Body of pancreas (tissue), 4 donors: ENCODE data around the gene PLCB1. TPM values are rescaled to one million over a fixed set of nuclear protein-coding genes. Genes with fewer than 3 reads are reported as not detected.

ENCODE experiments used
- ATAC-seq: fragments of 150-250 bp; one replicate; pipeline ENCODE4 v1.9.1; 2016
- DNase-seq, 4 donors: peaks; one replicate each; pipeline ENCODE4 v3.0.0-alpha.2; 2019
- H3K27ac ChIP-seq, 4 donors: fragments of 200-600 bp; sonication (generic); 1 replicate in 3 of 4; 2 replicates in 1 of 4; pipeline versions ENCODE4 v1.5.1 to v1.6.1; 2016 to 2019; ENCODE audit warnings: mild to moderate bottlenecking in 1 of 4, mixed read lengths in 1 of 4, moderate library complexity in 1 of 4
- H3K27me3 ChIP-seq, 2 donors: fragments of 200-600 bp; sonication (generic); one replicate each; pipeline ENCODE4 v1.6.0; 2016; ENCODE audit warnings: mild to moderate bottlenecking in 1 of 2
- H3K36me3 ChIP-seq, 2 donors: fragments of 200-600 bp; sonication (generic); replicated peaks in 1 of 2; 2 replicates each; pipeline ENCODE4 v1.5.1; 2016; ENCODE audit warnings: low read depth in 2 of 2; ENCODE audit not compliant: insufficient read depth in 1 of 2
- H3K4me1 ChIP-seq: fragments of 200-600 bp; sonication (generic); one replicate; pipeline ENCODE4 v1.6.0; 2016
- H3K4me3 ChIP-seq, 2 donors: fragments of 200-600 bp; sonication (generic); 1 replicate in 1 of 2; 2 replicates in 1 of 2; pipeline ENCODE4 v1.5.1; 2016 to 2019
- H3K9me3 ChIP-seq, 3 donors: fragments of 200-600 bp; sonication (generic); 1 replicate in 2 of 3; 2 replicates in 1 of 3; pipeline ENCODE4 v1.5.1; 2016
- CTCF ChIP-seq, 7 experiments: fragments of 450-650 bp in 4 of 7; fragments of 200-600 bp in 3 of 7; sonication (generic) in 3 of 7; IDR thresholded peaks; one replicate each; pipeline ENCODE4 v1.5.1; 2016 to 2019; ENCODE audit warnings: antibody characterized with exemption in 7 of 7
- POLR2A ChIP-seq, 3 donors: fragments of 450-650 bp; IDR thresholded peaks; one replicate each; pipeline ENCODE4 v1.6.1; 2016; ENCODE audit warnings: antibody characterized with exemption in 3 of 3, mild to moderate bottlenecking in 2 of 3
- WGBS, 2 donors: methylation state at CpG; one replicate each; pipeline ENCODE4 v1.1.5; 2017; 5-methylcytosine and 5-hydroxymethylcytosine counted together
- intact Hi-C: fragments of 100-400 bp; cut with DNase I; formaldehyde crosslinking; loops from one replicate; pipeline ENCODE4 v1.15.1; 2023
- total RNA-seq, 2 donors: library from RNA; depleted of rRNA; stranded (reverse); fragments of >200 nt; gene quantifications; one replicate each; pipeline ENCODE4 v1.1.0, GENCODE V29; 2016

PLCB1 gene
- total RNA-seq, 2 donors from 2014 or later: 32.9 to 46.1 TPM

GRCh38 chr20:8306937-8307336 lies 174.9 kb downstream of the PLCB1 start:
- TF ChIP-seq CTCF (IDR thresholded peaks at IDR 0.05): no peak
- no peak for TF ChIP-seq POLR2A (IDR thresholded peaks at IDR 0.05)
- Histone ChIP-seq H3K4me1 (peaks cover 5% of the 10 kb centered on the region), H3K9me3 (no peaks in the 10 kb centered on the region), H3K27me3 (no peaks in the 10 kb centered on the region), H3K36me3 (no peaks in the 10 kb centered on the region), H3K4me3 (no peak overlapping the region), H3K27ac (no peak overlapping the region)
- DNase-seq (no peak), ATAC-seq (no peak)
- intact Hi-C loops: no loop called here
- 35 to 43% methylated on average over 3 of the region's 3 CpGs for WGBS, 2 donors

GRCh38 chr20:8309634-8310033 lies 177.6 kb downstream of the PLCB1 start:
- no peak for ATAC-seq
- H3K4me1 ChIP-seq: peaks cover 5% of the 10 kb centered on the region
- TF ChIP-seq POLR2A (IDR thresholded peaks at IDR 0.05) (no peak), CTCF (IDR thresholded peaks at IDR 0.05) (no peak)
- no peaks in the 10 kb centered on the region for H3K36me3 ChIP-seq
- H3K27me3 ChIP-seq: no peaks in the 10 kb centered on the region
- no peak overlapping the region for H3K4me3 ChIP-seq
- intact Hi-C loops: no loop called here
- no peaks in the 10 kb centered on the region for H3K9me3 ChIP-seq
- H3K27ac ChIP-seq: no peak overlapping the region
- 64 to 73% methylated on average over 5 of the region's 5 CpGs for whole genome bisulfite sequencing, 2 donors
- DNase-seq: no peak

- no peaks in the 10 kb centered on the region for H3K9me3 ChIP-seq
- ATAC-seq: no peak
- DNase-seq: no peak
- H3K27me3 ChIP-seq: no peaks in the 10 kb centered on the region
- no peak overlapping the region for H3K27ac ChIP-seq
- TF ChIP-seq CTCF (IDR thresholded peaks at IDR 0.05) (no peak), POLR2A (IDR thresholded peaks at IDR 0.05) (no peak)
- 43 to 56% methylated on average over 4 of the region's 4 CpGs for WGBS, 2 donors
- H3K4me3 ChIP-seq: no peak overlapping the region
- H3K4me1 ChIP-seq: peaks cover 13% of the 10 kb centered on the region
- intact Hi-C loops: no loop called here
- H3K36me3 ChIP-seq: no peaks in the 10 kb centered on the region
These were observed 178.6 kb downstream of the PLCB1 start for GRCh38 chr20:8310618-8311017.

- intact Hi-C loops: no loop called here
- no peaks in the 10 kb centered on the region for H3K27me3 ChIP-seq
- no peaks in the 10 kb centered on the region for H3K36me3 ChIP-seq
- TF ChIP-seq CTCF (IDR thresholded peaks at IDR 0.05) (no peak), POLR2A (IDR thresholded peaks at IDR 0.05) (no peak)
- H3K27ac ChIP-seq: no peak overlapping the region
- peaks cover 24% of the 10 kb centered on the region for H3K4me1 ChIP-seq
- no peak for ATAC-seq
- WGBS, 2 donors: 93 to 100% methylated on average over 1 of the region's 1 CpG
- H3K4me3 ChIP-seq: no peak overlapping the region
- no peaks in the 10 kb centered on the region for H3K9me3 ChIP-seq
- no peak for DNase-seq
These were observed 181.0 kb downstream of the PLCB1 start for GRCh38 chr20:8313073-8313472.
